Vagina (tissue), 2 donors: ENCODE data around the gene MADD.

Source experiments
- CTCF ChIP-seq, 3 experiments: fragments of 450-650 bp in 2 of 3; fragments of 200-600 bp in 1 of 3; sonication (generic) in 1 of 3; IDR thresholded peaks; one replicate each; pipeline ENCODE4 v1.5.1; 2017 to 2019; ENCODE audit warnings: antibody characterized with exemption in 3 of 3, mild to moderate bottlenecking in 2 of 3, moderate library complexity in 2 of 3
- POLR2A ChIP-seq, 2 donors: fragments of 450-650 bp; IDR thresholded peaks; one replicate each; pipeline ENCODE4 v1.6.1; 2017; ENCODE audit warnings: antibody characterized with exemption in 2 of 2, mild to moderate bottlenecking in 2 of 2, moderate library complexity in 2 of 2
- POLR2AphosphoS5 ChIP-seq, 2 donors: sonication (generic); formaldehyde crosslinking; IDR thresholded peaks; one replicate each; pipeline ENCODE4 v1.9.0; 2017; ENCODE audit warnings: antibody characterized with exemption in 2 of 2, mild to moderate bottlenecking in 2 of 2, low read depth in 1 of 2; ENCODE audit not compliant: insufficient read depth in 1 of 2

GRCh38 chr11:47271961-47272661 is 2.2 kb downstream of the MADD start:
- no peak for TF ChIP-seq CTCF (IDR thresholded peaks at IDR 0.05)
- TF ChIP-seq POLR2AphosphoS5 (IDR thresholded peaks at IDR 0.05; ENCODE audit: insufficient read depth in 1 of 2, low read depth in 1 of 2) = no peak
- TF ChIP-seq POLR2A (IDR thresholded peaks at IDR 0.05) = no peak
